Activated naive CD8-positive, alpha-beta T cell (primary cell): ENCODE results near the gene CD80.

ENCODE experiments used
- H3K27ac Mint-ChIP-seq: one replicate; pipeline ENCODE4 v1.8.0; 2021; ENCODE audit warnings: mixed read lengths
- H3K27me3 Mint-ChIP-seq: one replicate; pipeline ENCODE4 v1.8.0; 2021; ENCODE audit warnings: mixed read lengths
- H3K36me3 Mint-ChIP-seq: one replicate; pipeline ENCODE4 v1.8.0; 2021; ENCODE audit warnings: mixed read lengths
- H3K4me1 Mint-ChIP-seq: one replicate; pipeline ENCODE4 v1.8.0; 2021; ENCODE audit warnings: low read depth, mixed read lengths
- H3K4me3 Mint-ChIP-seq: one replicate; pipeline ENCODE4 v1.8.0; 2021; ENCODE audit warnings: mild to moderate bottlenecking, mixed read lengths
- H3K9me3 Mint-ChIP-seq: one replicate; pipeline ENCODE4 v1.8.0; 2021; ENCODE audit warnings: low read depth, mixed read lengths

Gene CD80

GRCh38 chr3:119507404-119507803 lies 52.0 kb downstream of the CD80 start:
- H3K27me3 Mint-ChIP-seq, result no peaks in the 10 kb centered on the region
- peak overlapping the region; percentile 33 for H3K4me3 Mint-ChIP-seq
- H3K9me3 Mint-ChIP-seq, result no peaks in the 10 kb centered on the region
- H3K27ac Mint-ChIP-seq, result peak overlapping the region; percentile 82
- peaks cover 34% of the 10 kb centered on the region for H3K36me3 Mint-ChIP-seq
- H3K4me1 Mint-ChIP-seq, result peaks cover 41% of the 10 kb centered on the region

GRCh38 chr3:119506631-119507030 lies 52.8 kb downstream of the CD80 start:
- Mint-ChIP-seq H3K4me3 (peak overlapping the region; percentile 30), H3K4me1 (peaks cover 44% of the 10 kb centered on the region), H3K27ac (peak overlapping the region; percentile 82), H3K9me3 (no peaks in the 10 kb centered on the region), H3K27me3 (no peaks in the 10 kb centered on the region), H3K36me3 (peaks cover 35% of the 10 kb centered on the region)

GRCh38 chr3:119500901-119501300 lies 58.5 kb downstream of the CD80 start:
- peak overlapping the region; percentile 99 for H3K4me3 Mint-ChIP-seq
- no peaks in the 10 kb centered on the region for H3K27me3 Mint-ChIP-seq
- peaks cover 17% of the 10 kb centered on the region for H3K36me3 Mint-ChIP-seq
- H3K27ac Mint-ChIP-seq, result no peak overlapping the region
- peaks cover 46% of the 10 kb centered on the region for H3K4me1 Mint-ChIP-seq
- H3K9me3 Mint-ChIP-seq, result no peaks in the 10 kb centered on the region

GRCh38 chr3:119500265-119500664 lies 59.1 kb downstream of the CD80 start:
- H3K27ac Mint-ChIP-seq, result no peak overlapping the region
- H3K4me1 Mint-ChIP-seq, result peaks cover 43% of the 10 kb centered on the region
- peaks cover 14% of the 10 kb centered on the region for H3K36me3 Mint-ChIP-seq
- H3K9me3 Mint-ChIP-seq, result no peaks in the 10 kb centered on the region
- peak overlapping the region; percentile 99 for H3K4me3 Mint-ChIP-seq
- H3K27me3 Mint-ChIP-seq, result no peaks in the 10 kb centered on the region

GRCh38 chr3:119498186-119499011 lies 61.0 kb downstream of the CD80 start, which contains the start of gene TIMMDC1:
Gene TIMMDC1 (plus strand): TSS chr3:119498547. CDS start chr3:119498734, 187 bp downstream.
- peak within 1 kb of the TSS; percentile 99 for H3K4me3 Mint-ChIP-seq
- peaks cover 3% of the 10 kb centered on the region for H3K36me3 Mint-ChIP-seq
- H3K9me3 Mint-ChIP-seq, result no peaks in the 10 kb centered on the region
- no peaks in the 10 kb centered on the region for H3K27me3 Mint-ChIP-seq
- H3K27ac Mint-ChIP-seq, result peak within 1 kb of the TSS; percentile 99
- peaks cover 38% of the 10 kb centered on the region for H3K4me1 Mint-ChIP-seq

- peak overlapping the region; percentile 99 for H3K27ac Mint-ChIP-seq
- H3K36me3 Mint-ChIP-seq, result peaks cover 2% of the 10 kb centered on the region
- peaks cover 37% of the 10 kb centered on the region for H3K4me1 Mint-ChIP-seq
- no peaks in the 10 kb centered on the region for H3K9me3 Mint-ChIP-seq
- H3K4me3 Mint-ChIP-seq, result peak overlapping the region; percentile 99
- no peaks in the 10 kb centered on the region for H3K27me3 Mint-ChIP-seq
These were observed 61.6 kb downstream of the CD80 start for GRCh38 chr3:119497820-119498185.

- Mint-ChIP-seq H3K27me3 (no peaks in the 10 kb centered on the region), H3K27ac (no peak overlapping the region), H3K36me3 (peaks cover 10% of the 10 kb centered on the region), H3K4me1 (peaks cover 14% of the 10 kb centered on the region), H3K4me3 (no peak overlapping the region), H3K9me3 (no peaks in the 10 kb centered on the region)
These were observed 64.8 kb downstream of the CD80 start for GRCh38 chr3:119494597-119494996.

- no peaks in the 10 kb centered on the region for H3K27me3 Mint-ChIP-seq
- H3K4me3 Mint-ChIP-seq, result no peak overlapping the region
- no peaks in the 10 kb centered on the region for H3K9me3 Mint-ChIP-seq
- peaks cover 10% of the 10 kb centered on the region for H3K36me3 Mint-ChIP-seq
- peaks cover 9% of the 10 kb centered on the region for H3K4me1 Mint-ChIP-seq
- no peak overlapping the region for H3K27ac Mint-ChIP-seq
These were observed 66.6 kb downstream of the CD80 start for GRCh38 chr3:119492810-119493209.

GRCh38 chr3:119492128-119492527 lies 67.3 kb downstream of the CD80 start:
- Mint-ChIP-seq H3K36me3 (peaks cover 10% of the 10 kb centered on the region), H3K27me3 (no peaks in the 10 kb centered on the region), H3K9me3 (no peaks in the 10 kb centered on the region), H3K27ac (no peak overlapping the region), H3K4me3 (no peak overlapping the region), H3K4me1 (peaks cover 4% of the 10 kb centered on the region)

- Mint-ChIP-seq H3K4me3 (no peak overlapping the region), H3K4me1 (peaks cover 4% of the 10 kb centered on the region), H3K27ac (peak overlapping the region; percentile 34), H3K9me3 (no peaks in the 10 kb centered on the region), H3K27me3 (no peaks in the 10 kb centered on the region), H3K36me3 (peaks cover 12% of the 10 kb centered on the region)
These were observed 69.3 kb downstream of the CD80 start for GRCh38 chr3:119490153-119490552.

GRCh38 chr3:119485563-119485962 lies 73.9 kb downstream of the CD80 start:
- peaks cover 2% of the 10 kb centered on the region for H3K36me3 Mint-ChIP-seq
- no peak overlapping the region for H3K27ac Mint-ChIP-seq
- H3K4me3 Mint-ChIP-seq, result no peak overlapping the region
- no peaks in the 10 kb centered on the region for H3K9me3 Mint-ChIP-seq
- no peaks in the 10 kb centered on the region for H3K4me1 Mint-ChIP-seq
- no peaks in the 10 kb centered on the region for H3K27me3 Mint-ChIP-seq

- no peaks in the 10 kb centered on the region for H3K27me3 Mint-ChIP-seq
These were observed 76.3 kb downstream of the CD80 start for GRCh38 chr3:119483101-119483500.

GRCh38 chr3:119481079-119481478 lies 78.3 kb downstream of the CD80 start:
- Mint-ChIP-seq H3K9me3 (no peaks in the 10 kb centered on the region), H3K4me1 (peaks cover 1% of the 10 kb centered on the region), H3K36me3 (peaks cover 7% of the 10 kb centered on the region), H3K4me3 (no peak overlapping the region), H3K27me3 (no peaks in the 10 kb centered on the region), H3K27ac (no peak overlapping the region)

More at GRCh38 chr3:119483101-119483500, 76.3 kb downstream of the CD80 start:
- H3K9me3 Mint-ChIP-seq, result no peaks in the 10 kb centered on the region
- H3K27ac Mint-ChIP-seq, result no peak overlapping the region
- H3K4me3 Mint-ChIP-seq, result no peak overlapping the region
- peaks cover 4% of the 10 kb centered on the region for H3K36me3 Mint-ChIP-seq
- H3K4me1 Mint-ChIP-seq, result peaks cover 1% of the 10 kb centered on the region
